GM18907 (cell line): ENCODE measurements around the gene NYAP1.
A peak's percentile ranks its signal among the peaks of the same experiment; 100 is the strongest.
"Not testable (repeated sequence)": the region's sequence is repeated elsewhere in the genome, so short reads cannot be mapped to it uniquely, and the experiment has no call there.

Source experiments
- ATAC-seq: cut with Tn5 transposase; IDR thresholded peaks from one replicate; pipeline ENCODE4 v1.9.1; 2021; ENCODE audit warnings: mild to moderate bottlenecking, moderate library complexity; ENCODE audit not compliant: unreplicated experiment

Gene NYAP1

DNA sequence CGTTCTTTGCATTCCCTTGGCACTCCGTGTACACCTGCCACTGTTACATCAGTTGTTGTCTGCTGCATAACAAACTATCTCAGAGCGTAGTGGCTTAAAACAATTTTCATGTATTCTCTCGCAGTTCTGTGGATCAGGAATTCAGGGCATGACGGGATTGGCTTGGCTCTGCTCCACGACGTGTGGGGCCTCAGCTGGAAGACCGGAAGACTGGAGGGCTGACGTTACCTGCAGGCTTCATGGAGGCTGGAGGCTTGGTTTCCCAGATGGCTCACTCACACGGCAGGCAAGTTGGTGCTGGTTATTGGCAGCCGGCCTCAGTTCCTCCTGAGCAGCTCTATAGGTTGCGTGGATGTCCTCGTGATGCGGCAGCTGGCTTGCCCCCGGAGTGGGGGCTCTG, 25.5 kb downstream of the NYAP1 start:
- no peak for ATAC-seq

- ATAC-seq: no peak
Measured at GRCh38 chr7:100510437-100511239, 26.9 kb downstream of the NYAP1 start.

- ATAC-seq: no peak
Measured at GRCh38 chr7:100513212-100513810, 29.6 kb downstream of the NYAP1 start.

GRCh38 chr7:100515072-100515532, 31.4 kb downstream of the NYAP1 start:
- ATAC-seq: no peak

- no peak for ATAC-seq
Measured at GRCh38 chr7:100516135-100516812, 32.5 kb downstream of the NYAP1 start.

DNA sequence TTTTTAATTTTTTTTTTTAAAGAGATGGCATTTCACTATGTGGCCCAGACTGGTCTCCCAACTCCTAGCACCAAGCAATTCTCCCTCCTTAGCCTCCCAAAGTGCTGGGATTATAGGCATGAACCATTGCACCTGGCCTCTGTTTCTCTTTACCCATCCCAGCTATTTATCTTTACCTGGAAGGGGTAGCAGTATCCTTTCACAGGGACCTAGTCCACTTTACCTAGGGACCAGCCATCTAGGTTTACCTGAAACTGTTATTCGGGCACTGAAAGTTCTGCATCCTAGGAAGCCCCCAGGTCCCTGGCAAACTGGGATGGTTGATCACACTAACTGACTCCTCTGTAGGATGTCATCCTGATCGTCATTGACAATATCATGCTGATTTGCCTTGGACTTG, 33.6 kb downstream of the NYAP1 start:
- ATAC-seq: no peak

DNA sequence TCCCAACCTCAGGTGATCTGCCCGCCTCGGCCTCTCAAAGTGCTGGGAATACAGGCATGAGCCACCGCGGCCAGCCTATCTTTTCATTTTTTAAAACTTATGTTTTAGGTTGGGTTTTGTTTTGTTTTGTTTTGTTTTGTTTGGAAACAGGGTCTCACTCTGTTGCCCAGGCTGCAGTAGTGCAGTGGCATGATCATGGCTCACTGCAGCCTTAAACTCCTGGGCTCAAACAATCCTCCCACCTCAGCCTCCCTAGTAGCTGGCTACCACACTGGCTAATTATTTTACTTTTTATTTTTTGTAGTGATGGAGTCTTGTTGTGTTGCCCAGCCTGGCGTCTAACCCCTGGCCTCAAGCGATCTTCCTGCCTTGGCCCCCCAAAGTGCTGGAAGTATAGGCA, 35.9 kb downstream of the NYAP1 start:
- no peak for ATAC-seq

DNA sequence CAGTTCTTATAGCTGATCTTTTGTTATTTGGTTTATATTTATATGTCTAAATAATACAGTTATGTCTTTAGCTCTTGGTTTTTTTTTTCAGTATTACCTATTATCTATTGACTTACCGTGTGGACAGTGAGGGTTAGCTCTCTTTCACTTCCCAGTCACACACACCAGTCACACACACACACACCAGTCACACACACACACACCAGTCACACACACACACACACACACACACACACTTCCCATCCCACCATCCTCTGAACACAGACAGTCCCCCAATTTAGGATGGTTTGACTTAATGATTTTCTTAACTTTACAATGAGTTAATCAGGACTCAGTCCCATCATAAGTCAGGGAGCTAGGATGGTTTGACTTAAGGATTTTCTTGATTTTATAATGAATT, 36.4 kb downstream of the NYAP1 start:
- ATAC-seq: no peak

GRCh38 chr7:100521076-100521475, 37.3 kb downstream of the NYAP1 start:
- ATAC-seq: no peak

GRCh38 chr7:100521909-100522593, 38.3 kb downstream of the NYAP1 start:
- not testable (repeated sequence) for ATAC-seq

- ATAC-seq: not testable (repeated sequence)
Measured at GRCh38 chr7:100523192-100523591, 39.5 kb downstream of the NYAP1 start.

DNA sequence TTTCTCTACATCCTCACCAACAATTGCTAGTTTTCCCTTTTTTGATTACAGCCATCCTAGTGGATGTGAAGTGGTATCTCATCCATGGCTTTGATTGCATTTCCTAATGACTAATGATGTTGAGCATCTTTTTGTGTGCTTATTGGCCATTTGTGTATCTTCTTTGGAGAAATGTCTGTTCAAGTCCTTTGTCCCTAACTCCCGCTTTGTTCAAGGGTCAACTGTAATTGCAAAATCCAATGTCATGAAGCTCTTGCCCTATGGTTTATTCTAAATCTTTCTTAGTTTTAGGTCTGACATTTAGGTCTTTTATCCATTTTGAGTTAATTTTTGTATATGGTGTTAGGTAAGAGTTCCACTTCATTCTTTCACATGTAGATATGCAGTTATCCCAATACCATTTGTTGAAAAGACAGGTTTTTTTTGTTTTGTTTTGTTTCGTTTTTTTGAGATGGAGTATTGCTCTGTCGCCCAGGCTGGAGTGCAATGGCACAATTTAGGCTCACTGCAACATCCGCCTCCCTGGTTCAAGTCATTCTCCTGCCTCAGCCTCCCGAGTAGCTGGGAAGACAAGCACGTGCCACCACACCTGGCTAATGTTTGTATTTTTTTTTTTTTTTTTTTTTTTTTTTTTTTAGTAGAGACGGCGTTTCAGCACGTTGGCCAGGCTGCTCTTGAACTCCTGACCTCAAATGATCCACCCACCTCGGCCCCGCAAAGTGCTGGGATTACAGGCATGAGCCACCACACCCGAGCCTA, 44.6 kb downstream of the NYAP1 start:
- ATAC-seq: not testable (repeated sequence)

DNA sequence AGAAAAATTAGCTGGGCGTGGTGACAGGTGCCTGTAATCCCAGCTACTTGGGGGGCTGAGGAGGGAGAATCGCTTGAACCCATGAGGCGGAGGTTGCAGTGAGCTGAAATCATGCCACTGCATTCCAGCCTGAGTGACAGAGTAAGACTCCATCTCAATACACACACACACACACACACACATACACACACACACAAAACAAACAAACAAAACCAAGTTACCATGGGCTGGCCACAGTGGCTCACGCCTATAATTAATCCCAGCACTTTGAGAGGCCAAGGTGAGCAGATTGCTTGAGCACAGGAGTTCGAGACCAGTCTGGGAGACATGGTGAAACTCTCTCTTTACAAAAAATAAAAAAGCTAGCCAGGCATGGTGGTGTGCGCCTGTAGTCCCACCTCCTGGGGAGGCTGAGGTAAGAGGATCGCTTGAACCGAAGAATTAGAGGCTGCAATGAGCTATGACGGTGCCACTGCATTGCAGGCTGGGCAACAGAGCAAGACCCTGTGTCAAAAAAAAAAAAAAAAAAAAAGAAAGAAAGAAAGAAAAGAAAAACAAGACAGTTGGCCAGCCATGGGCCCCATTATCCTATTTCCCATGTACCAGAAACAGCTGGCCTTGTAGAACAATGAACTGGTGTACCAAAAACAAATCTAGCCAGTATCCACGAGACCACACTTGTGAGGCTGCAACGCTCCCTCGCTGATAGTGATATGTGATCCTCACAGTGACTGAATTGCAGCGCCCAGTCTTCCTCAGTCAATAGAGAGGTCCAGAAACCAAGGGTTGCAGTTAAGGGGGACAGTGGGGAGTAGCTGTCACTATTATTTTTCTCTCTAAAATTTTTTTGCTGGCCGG, 48.7 kb downstream of the NYAP1 start:
- no peak for ATAC-seq

DNA sequence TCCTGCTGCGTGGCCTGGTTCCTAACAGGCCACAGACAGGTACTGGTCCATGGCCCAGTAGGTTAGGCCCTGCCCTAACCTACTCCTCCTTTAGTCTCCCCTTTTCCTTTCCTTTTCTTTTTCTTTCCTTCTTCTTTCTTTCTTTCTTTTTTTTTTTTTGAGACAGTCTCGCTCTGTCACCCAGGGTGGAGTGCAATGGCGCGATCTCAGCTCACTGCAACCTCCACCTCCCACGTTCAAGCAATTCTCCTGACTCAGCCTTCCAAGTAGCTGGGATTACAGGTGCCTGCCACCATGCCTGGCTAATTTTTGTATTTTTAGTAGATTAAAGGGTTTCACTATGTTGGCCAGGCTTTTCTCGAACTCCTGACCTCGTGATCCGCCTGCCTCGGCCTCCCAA, 52.3 kb downstream of the NYAP1 start:
- ATAC-seq: not testable (repeated sequence)

DNA sequence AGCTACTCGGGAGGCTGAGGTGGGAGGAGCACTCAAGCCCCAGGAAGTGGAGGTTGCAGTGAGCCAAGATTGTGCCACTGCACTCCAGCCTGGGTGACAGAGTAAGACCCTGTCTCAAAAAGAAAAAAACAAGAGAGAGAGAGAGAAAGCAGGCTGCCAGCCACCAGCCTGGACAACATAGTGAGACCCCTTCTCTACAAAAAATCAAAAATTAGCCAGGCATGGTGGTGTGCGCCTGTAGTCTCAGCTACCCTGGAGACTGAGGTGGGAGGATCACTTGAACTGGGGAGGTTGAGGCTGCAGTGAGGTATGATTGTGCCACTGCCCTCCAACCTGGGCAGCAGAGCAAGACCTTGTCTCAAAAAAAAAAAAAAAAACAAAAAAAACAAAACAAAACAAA, 53.0 kb downstream of the NYAP1 start:
- ATAC-seq: not testable (repeated sequence)

- peak; percentile 1 for ATAC-seq
Measured at GRCh38 chr7:100538348-100538653, 54.6 kb downstream of the NYAP1 start.

GRCh38 chr7:100538654-100539435, 55.1 kb downstream of the NYAP1 start, which contains the start of gene AGFG2:
AGFG2 (plus strand) TSS chr7:100539203; CDS start chr7:100539347, 144 bp downstream.
- ATAC-seq: peak; percentile 96

DNA sequence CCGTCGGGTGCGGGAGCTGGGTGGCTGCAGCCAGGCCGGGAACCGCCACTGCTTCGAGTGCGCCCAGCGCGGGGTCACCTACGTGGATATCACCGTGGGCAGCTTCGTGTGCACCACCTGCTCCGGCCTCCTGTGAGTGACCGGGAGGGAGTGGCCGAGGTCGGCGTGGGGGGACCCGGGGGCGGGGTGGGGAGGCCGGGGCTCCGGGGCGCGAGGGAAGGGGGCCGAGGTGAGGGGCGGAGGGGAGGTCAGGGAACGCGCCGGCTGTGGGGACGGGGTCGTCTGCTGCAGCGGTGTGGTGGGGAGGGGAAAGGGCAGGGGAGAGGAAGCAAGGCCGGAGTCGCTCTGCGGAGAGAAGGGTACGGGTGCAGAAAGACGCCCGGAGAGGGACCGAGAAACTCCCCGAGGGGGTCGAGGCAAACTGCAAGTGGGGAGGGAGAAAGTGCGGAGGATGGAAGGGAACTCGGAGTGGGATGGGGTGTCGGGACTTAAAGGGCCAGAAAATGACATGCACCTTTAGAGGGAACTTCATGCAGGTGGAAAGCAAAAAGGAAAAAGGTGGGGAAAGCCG, 55.8 kb downstream of the NYAP1 start:
- ATAC-seq: no peak
